K562 (cell line): ENCODE results near the gene SMAD5. TPM values are rescaled to one million over a fixed set of nuclear protein-coding genes. Genes with fewer than 3 reads are reported as not detected.
A peak's percentile ranks its signal among the peaks of the same experiment; 100 is the strongest.

Experiments used
- ERF ChIP-seq: fragments of 450-650 bp; formaldehyde crosslinking; IDR thresholded peaks from 2 replicates; pipeline ENCODE4 v1.4.0; 2020; ENCODE audit warnings: mild to moderate bottlenecking, mixed read lengths
- FOXJ2 ChIP-seq: fragments of 200-800 bp; sonication (Bioruptor generic); IDR thresholded peaks from 2 replicates; pipeline ENCODE4 v1.6.1; 2016; ENCODE audit warnings: missing genetic modification characterization, missing compliant biosample characterization
- GABPA ChIP-seq: fragments of 200-800 bp; sonication (Bioruptor generic); conservative IDR thresholded peaks from 2 replicates; pipeline ENCODE4 v1.6.1; 2016; ENCODE audit warnings: low read depth, missing genetic modification characterization, missing compliant biosample characterization
- GABPB2 ChIP-seq: fragments of 250-450 bp; sonication (Bioruptor Pico); conservative IDR thresholded peaks from 2 replicates; pipeline ENCODE4 v1.5.1; 2021; ENCODE audit warnings: mild to moderate bottlenecking
- IRF1 ChIP-seq: sonication (generic); formaldehyde crosslinking; IDR thresholded peaks from 2 replicates; pipeline ENCODE4 v1.8.0; 2022; ENCODE audit warnings: missing genetic modification reagents, mild to moderate bottlenecking, borderline replicate concordance
- PTTG1 ChIP-seq: fragments of 450-650 bp; IDR thresholded peaks from 2 replicates; pipeline ENCODE4 v1.6.1; 2016; ENCODE audit warnings: low read depth, mild to moderate bottlenecking, missing genetic modification characterization, missing compliant biosample characterization
- RCOR1 ChIP-seq, 2 experiments: IDR thresholded peaks; 2 replicates each; pipeline ENCODE4 v1.6.1; 2012; ENCODE audit warnings: low read depth in 2 of 2, low read length in 2 of 2, borderline replicate concordance in 1 of 2, improper control_type of control experiment in 1 of 2
- SOX6 ChIP-seq: fragments of 450-650 bp; IDR thresholded peaks from 2 replicates; pipeline ENCODE4 v1.6.1; 2014; ENCODE audit warnings: mild to moderate bottlenecking
- ZBTB1 ChIP-seq: sonication (generic); formaldehyde crosslinking; IDR thresholded peaks from 2 replicates; pipeline ENCODE4 v1.8.1; 2023; ENCODE audit warnings: missing genetic modification reagents, low read depth, mild to moderate bottlenecking, borderline replicate concordance
- ZNF407 ChIP-seq: fragments of 450-650 bp; IDR thresholded peaks from 2 replicates; pipeline ENCODE4 v1.6.1; 2016; ENCODE audit warnings: low read depth
- ZNF57 ChIP-seq: fragments of 450-650 bp; formaldehyde crosslinking; IDR thresholded peaks from 2 replicates; pipeline ENCODE4 v1.4.0; 2020; ENCODE audit warnings: mild to moderate bottlenecking, moderate library complexity
- ZNF583 ChIP-seq: fragments of 250-450 bp; sonication (Bioruptor Pico); IDR thresholded peaks from 2 replicates; pipeline ENCODE4 v1.4.0; 2020
- ZNF766 ChIP-seq: fragments of 200-800 bp; sonication (Bioruptor generic); conservative IDR thresholded peaks from 2 replicates; pipeline ENCODE4 v1.6.1; 2016; ENCODE audit warnings: missing genetic modification characterization, missing compliant biosample characterization
- polyA plus RNA-seq, 8 experiments: library from polyadenylated mRNA; depleted of rRNA in 4 of 8; stranded (reverse) in 5 of 8; unstranded in 3 of 8; fragments of >200 nt; fragmentation: Nextera tagmentation in 2 of 8; fragmentation: Illumina TruSeq in 1 of 8; extraction: Ambion mirVana in 2 of 8; extraction: Trizol in 1 of 8; gene quantifications; 2 replicates each; pipeline versions ENCODE4 v1.2.1 to v1.2.3, GENCODE V29; 2011 to 2014; ENCODE audit warnings: inconsistent platforms in 1 of 8, missing spikeins in 1 of 8
- total RNA-seq, 7 experiments: library from RNA; depleted of rRNA in 6 of 7; stranded (reverse); fragments of >200 nt in 6 of 7; fragmentation: Illumina TruSeq in 2 of 7; extraction: Trizol in 2 of 7; gene quantifications; 2 replicates each; pipeline versions ENCODE4 v1.2.1 to v1.2.3, GENCODE V29; 2011 to 2021; ENCODE audit warnings: low replicate concordance in 1 of 7
- TF ChIP-seq, protein P1 (sequence below): sonication (generic); formaldehyde crosslinking; IDR thresholded peaks from 2 replicates; pipeline ENCODE4 v1.8.1; 2023; ENCODE audit warnings: mild to moderate bottlenecking, missing genetic modification reagents
- TF ChIP-seq, protein P2 (sequence below): fragments of 450-650 bp; IDR thresholded peaks from 2 replicates; pipeline ENCODE4 v1.6.1; 2016; ENCODE audit warnings: mild to moderate bottlenecking

The SMAD5 gene
- total and polyA plus RNA-seq, 9 of the 15 experiments (the other 6 are each of a cell fraction or from before 2014, with no cell fraction given): 12.4 to 53.9 (median 20.3) TPM

GRCh38 chr5:136188859-136189258 is 56.2 kb downstream of the SMAD5 start (continued):
- TF ChIP-seq IRF1: no peak
- TF ChIP-seq, protein P1, sequence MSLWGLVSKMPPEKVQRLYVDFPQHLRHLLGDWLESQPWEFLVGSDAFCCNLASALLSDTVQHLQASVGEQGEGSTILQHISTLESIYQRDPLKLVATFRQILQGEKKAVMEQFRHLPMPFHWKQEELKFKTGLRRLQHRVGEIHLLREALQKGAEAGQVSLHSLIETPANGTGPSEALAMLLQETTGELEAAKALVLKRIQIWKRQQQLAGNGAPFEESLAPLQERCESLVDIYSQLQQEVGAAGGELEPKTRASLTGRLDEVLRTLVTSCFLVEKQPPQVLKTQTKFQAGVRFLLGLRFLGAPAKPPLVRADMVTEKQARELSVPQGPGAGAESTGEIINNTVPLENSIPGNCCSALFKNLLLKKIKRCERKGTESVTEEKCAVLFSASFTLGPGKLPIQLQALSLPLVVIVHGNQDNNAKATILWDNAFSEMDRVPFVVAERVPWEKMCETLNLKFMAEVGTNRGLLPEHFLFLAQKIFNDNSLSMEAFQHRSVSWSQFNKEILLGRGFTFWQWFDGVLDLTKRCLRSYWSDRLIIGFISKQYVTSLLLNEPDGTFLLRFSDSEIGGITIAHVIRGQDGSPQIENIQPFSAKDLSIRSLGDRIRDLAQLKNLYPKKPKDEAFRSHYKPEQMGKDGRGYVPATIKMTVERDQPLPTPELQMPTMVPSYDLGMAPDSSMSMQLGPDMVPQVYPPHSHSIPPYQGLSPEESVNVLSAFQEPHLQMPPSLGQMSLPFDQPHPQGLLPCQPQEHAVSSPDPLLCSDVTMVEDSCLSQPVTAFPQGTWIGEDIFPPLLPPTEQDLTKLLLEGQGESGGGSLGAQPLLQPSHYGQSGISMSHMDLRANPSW (CRISPR knock-in tag): no peak
- no peak for TF ChIP-seq PTTG1
- TF ChIP-seq ZBTB1 (CRISPR knock-in tag): no peak
- no peak for TF ChIP-seq ZNF57
- TF ChIP-seq RCOR1 (IDR thresholded peaks at IDR 0.05; ENCODE audit: borderline replicate concordance in 1 of 2, low read depth in 2 of 2, low read length in 2 of 2): peak in 1 of 2 experiments; percentile 72; a peak in 2 of 4 replicates
- no peak for TF ChIP-seq ZNF407
- no peak for TF ChIP-seq ZNF583 (CRISPR knock-in tag)
- TF ChIP-seq GABPA (tag): 0 out of 2 replicates have a peak, but pooled peaks have one; percentile 14
- TF ChIP-seq GABPB2: no peak
- TF ChIP-seq ZNF766 (CRISPR knock-in tag): 0 out of 2 replicates have a peak, but pooled peaks have one; percentile 40
- TF ChIP-seq SOX6: peak; percentile 55; the same call in 1 of the 2 replicates
- TF ChIP-seq FOXJ2 (tag): no peak
- TF ChIP-seq, protein P2, sequence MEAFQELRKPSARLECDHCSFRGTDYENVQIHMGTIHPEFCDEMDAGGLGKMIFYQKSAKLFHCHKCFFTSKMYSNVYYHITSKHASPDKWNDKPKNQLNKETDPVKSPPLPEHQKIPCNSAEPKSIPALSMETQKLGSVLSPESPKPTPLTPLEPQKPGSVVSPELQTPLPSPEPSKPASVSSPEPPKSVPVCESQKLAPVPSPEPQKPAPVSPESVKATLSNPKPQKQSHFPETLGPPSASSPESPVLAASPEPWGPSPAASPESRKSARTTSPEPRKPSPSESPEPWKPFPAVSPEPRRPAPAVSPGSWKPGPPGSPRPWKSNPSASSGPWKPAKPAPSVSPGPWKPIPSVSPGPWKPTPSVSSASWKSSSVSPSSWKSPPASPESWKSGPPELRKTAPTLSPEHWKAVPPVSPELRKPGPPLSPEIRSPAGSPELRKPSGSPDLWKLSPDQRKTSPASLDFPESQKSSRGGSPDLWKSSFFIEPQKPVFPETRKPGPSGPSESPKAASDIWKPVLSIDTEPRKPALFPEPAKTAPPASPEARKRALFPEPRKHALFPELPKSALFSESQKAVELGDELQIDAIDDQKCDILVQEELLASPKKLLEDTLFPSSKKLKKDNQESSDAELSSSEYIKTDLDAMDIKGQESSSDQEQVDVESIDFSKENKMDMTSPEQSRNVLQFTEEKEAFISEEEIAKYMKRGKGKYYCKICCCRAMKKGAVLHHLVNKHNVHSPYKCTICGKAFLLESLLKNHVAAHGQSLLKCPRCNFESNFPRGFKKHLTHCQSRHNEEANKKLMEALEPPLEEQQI: no peak
- no peak for TF ChIP-seq ERF
